HG03175 (cell line): ENCODE measurements around the gene DOCK8.

ENCODE experiments used
- ATAC-seq: cut with Tn5 transposase; IDR thresholded peaks from one replicate; pipeline ENCODE4 v1.9.1; 2021; ENCODE audit warnings: mild to moderate bottlenecking, moderate library complexity; ENCODE audit not compliant: unreplicated experiment

DOCK8 gene

DNA sequence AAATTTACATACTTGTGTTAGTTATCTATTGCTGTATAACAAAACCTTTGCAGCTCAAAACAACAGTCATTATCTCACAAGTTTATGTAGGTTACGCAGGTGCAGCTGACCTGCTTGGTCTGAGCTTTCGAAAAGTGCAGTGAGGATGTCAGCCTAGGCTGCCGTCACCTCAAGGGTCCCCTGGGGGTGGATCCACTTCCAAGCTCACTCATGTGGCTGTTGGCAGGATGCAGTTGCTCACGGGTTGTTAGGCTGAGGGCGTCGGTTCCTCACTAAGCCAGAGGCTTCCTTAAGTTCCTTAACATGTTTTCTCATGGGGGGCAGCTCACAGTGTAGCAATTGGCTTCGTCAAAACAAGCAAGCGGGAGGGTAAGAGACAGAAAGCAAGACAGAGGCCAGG lies 139.8 kb downstream of the DOCK8 start:
- ATAC-seq = no peak

DNA sequence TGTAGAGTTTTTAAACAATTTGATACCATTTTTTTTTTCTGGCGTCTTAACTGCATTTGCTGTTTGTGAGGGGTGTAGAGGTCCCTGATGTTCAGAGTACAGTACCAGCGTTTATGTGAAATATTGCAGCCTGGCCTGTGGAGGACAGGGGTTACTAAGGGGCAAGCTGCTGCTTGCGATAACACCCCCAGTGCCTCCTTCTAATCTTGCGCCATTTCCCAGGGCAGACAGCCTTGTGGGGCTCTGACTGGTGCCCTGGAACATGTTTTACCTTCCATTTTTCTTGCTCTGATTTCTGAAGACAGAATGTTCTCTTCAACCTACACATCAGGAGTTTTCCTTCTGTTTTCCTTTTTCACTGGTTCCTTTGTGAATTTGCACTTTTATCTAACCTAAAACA lies 142.9 kb downstream of the DOCK8 start:
- no peak for ATAC-seq

DNA sequence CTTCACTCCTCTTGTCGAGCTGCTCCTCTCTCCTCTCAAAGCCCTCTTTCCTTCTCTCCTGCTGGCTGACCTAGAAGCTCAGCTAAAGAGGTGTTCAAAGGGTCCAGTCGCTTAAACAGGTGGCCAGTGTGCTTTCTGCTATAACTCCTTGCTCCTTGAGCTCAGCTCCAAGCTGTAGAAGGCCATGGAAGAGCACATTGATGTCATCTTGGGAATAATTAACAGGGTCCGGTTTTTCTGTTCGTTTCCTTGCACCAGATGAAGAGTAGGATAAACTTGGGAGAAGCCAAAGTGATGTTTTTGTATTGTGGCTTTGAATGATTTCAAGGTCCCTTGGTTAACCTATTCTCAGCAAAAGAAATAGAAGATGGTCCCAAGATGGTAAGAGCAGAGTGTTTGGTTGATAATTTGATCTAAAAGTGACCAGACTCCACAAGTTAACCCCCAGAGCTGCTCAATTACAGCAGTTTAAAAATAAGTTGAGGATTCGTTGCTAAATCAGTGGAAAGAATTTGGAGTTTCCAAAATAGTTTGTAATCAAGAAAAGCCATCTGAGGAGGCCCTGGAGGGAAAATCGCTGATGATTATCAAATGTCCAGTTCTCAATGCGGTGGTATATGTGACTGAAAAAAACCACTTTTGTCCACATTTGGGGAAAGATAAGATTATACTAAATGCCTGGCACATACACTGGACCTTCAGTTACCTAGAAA lies 148.1 kb downstream of the DOCK8 start:
- ATAC-seq = no peak

DNA sequence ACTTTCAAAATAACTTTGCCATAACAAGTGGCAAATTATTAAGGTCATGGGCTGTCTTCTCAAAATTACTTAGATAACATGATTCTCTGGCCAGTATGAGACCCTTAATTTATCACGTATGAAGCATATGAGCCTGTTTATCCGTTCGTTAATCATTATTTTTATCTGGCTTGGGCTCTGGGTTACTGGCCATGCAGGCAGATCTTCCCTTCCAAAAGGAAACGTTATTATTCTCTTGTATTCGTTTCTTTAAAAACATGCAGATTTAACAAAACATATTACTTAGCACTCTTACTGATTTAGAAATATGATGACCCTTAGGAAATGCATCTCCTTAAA lies 148.6 kb downstream of the DOCK8 start:
- no peak for ATAC-seq

DNA sequence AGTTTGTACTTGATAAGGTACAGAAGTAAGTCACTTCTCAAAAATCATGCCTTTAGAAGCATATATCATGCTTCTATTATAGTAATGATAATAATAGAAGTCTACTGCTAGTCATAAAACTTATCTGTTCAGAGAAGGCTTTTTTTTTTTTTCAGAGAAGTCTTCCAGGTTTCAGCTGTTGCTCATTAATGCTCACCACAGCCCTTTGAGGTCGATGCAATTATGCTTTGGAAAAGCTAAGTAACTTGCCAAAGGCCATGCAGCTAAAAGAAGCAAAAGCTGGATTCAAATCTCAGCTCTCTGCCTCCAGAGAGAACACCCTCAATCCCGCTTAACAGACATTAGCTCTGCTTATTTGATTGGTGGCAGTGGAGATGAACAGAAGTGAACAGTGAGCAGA lies 150.8 kb downstream of the DOCK8 start:
- no peak for ATAC-seq

DNA sequence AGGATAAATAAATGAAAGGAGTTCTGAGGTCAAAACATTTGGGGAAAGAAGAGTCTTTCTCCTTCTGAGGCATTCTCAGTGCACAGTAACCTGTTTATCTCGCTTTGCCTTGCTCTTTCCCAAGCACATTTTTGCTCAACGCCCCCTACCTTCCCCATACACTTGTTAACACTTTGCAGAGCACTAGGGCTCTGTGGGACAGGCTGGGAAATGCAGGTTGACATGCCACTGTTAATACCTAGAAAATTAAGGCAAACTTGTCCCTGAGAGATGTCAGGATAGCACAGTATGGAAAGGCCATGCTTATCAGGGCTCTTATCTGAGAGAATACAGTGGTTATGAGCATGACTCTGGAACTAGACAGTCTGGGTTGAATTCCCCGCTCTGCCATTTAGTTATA lies 152.0 kb downstream of the DOCK8 start:
- no peak for ATAC-seq

DNA sequence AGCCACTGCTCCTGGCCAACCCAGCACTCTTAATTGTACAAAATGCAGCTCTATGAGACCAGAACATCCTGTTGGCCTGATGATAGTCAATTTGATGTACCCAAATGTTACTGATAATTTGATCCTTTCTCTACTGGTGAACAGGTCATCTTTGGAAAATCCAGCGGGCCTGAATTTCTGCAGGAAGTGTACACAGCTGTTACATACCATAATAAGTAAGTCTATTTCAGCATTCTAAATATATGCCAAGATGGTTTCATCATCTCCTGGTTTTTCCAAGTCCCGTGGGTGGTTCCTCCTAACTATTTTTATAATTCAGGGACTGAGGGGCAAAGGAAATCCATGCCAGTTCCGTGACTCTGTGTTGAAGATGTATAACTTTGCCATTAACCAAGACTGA lies 155.4 kb downstream of the DOCK8 start:
- no peak for ATAC-seq

DNA sequence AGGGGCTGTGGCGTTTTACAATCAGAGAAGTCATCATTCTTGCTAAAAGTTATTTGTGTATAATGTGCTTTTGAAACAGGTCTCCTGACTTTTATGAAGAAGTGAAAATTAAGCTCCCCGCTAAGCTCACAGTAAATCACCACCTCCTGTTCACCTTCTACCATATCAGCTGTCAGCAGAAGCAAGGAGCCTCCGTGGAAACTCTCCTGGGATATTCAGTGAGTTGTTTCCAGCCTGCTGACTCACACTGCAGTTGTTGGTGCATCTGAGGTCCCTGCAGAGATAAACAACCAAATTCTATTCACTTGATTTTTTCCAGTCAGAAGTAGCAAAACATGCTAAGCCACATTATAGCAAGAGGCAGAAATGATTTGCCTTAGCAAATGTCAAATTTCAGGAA lies 156.7 kb downstream of the DOCK8 start:
- no peak for ATAC-seq

DNA sequence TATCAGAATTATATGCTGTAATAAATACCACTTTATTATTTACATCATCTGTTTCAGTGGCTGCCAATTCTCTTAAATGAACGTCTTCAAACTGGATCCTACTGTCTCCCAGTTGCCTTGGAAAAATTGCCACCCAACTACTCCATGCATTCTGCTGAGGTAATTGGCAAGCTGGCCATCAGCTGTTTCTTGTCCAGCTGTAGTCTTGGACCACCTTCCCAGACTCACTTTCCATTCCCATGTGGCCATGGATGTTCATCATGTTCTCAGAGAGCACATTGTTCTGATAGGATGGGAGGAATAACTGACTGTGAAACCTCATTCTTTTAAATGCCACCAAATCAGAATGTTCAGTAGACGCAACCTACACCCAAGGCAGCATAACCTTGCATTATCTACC lies 157.5 kb downstream of the DOCK8 start:
- ATAC-seq = no peak

DNA sequence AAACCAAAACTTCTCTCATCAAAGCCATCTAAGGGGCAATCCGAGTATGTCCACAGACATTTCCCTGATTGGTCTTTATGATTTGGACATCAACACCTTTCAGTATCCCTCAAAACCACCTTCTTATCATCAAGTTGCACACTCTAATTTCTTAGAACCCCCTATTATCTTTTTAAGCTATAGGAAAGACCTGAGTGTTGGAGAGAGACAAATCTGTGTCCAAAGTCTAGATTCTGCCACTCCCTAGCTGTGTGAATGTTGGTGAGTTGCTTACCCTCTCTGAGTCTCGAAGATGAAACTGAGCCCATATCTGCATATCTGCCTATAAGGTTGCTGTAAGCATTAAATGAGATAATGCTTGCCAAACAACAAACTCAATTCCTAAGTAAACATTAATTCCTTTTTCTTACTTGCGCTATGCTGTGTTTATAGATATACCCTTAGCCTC lies 159.1 kb downstream of the DOCK8 start:
- no peak for ATAC-seq

DNA sequence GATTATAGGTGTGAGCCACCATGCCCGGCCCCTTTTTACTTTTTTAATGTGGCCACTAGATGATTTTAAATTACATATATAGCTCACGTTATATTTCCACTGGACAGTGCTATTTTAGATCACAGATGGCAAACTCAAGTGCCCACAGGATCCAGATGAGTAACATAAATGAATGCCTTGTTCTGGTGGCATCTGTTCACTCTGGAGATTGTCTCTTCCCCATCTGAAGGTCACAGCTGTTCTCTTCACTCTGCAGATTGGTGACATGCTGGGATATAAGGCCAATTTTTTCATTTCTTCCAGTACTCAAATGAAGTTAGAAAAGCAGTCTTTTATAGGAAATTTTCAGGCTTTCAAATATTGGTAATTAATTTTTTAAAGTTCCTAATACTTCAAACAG lies 160.1 kb downstream of the DOCK8 start:
- no peak for ATAC-seq

DNA sequence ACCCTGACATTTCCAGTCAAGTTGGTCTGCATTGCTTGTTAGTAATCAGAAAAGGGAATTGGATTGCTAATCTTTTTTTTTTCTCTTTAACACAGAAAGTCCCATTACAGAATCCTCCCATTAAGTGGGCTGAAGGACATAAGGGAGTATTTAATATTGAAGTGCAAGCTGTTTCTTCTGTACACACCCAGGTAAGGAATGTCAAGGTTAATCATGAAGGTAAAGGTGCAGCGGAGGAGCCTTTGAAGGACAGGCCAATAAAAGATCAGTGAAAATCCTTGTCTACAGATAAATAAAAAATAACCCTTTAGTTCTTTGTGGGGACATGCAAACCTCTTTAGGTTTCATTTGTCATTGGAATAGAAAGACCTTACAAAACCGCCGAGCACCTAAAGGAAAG lies 161.4 kb downstream of the DOCK8 start:
- ATAC-seq = no peak

DNA sequence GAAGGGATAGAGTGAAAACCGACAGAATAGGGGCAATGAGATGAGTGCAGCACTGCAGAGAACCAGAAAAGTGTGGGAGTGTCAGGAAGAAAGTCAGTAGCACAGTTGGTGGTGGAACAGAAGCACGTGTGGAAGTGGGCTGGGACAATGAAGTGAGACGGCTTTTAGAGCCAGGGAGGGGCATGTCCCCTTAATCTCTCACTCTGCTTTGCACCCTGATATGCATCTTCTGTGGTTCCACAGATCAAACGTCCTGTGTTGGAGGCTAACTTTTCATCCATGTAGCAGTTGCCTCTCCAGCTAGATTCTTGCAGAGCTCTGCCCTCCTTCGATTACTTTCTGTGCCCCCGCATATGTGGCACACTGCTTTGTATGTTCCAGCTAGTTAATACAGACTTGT lies 163.6 kb downstream of the DOCK8 start:
- no peak for ATAC-seq

DNA sequence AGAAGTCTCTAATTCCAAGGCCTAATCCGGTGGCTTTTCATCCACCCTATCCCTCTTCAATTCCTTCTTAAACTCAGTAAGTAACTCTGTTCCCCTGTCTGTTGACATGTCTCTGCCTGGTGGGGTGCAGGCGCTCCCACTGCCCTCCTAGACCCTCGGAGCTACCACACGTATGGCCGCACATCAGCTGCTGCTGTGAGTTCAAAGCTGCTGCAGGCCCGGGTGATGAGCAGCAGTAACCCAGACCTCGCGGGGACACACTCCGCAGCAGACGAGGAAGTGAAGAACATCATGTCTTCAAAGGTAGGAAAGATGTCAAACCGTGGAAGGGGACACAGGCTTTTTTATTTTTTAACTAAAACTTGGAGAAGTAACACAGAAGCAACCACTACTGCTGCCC lies 167.7 kb downstream of the DOCK8 start:
- ATAC-seq = no peak

DNA sequence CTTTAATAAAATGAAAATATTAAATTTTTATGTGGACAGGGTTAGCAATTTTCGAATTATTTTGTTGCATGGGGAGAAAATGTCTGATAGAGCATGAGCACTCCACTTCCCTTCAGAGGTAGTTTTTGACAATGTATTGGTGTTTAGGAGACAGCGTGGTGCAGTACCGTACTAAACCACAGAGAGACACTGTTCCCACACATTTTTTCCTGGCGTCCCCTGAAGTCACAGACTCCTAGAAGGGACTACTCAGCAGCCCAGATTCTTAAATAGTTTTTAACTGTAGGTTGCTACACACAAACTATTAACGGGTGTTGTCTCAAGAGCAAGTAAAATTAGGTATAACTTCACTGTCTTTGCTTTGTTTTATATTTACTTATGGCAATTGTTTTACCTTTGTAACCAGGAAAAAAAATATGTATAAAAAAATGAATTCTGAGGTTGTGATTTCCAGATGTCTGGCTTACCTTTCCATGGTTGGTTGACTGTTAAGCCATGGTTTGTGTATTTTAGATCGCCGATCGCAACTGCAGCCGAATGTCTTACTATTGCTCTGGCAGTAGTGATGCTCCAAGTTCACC lies 171.2 kb downstream of the DOCK8 start:
- no peak for ATAC-seq

DNA sequence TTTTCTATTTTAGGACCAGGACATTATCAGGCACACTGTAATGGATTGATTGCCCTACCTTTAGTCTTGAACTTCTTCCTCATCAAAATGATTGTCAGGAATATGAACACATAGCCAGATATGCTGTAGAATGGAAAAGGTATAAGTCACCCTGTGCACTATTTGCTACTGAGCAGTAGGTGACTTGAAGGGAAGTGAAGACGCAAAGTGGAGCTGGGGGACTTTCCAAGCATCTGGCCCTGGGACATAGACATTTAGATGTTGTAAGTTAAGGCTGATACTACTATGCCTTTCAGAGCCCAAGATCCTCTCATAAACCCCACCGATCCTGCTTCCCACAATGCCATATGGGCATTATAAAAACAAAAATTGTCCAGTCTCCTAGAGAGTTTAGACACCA lies 174.5 kb downstream of the DOCK8 start:
- ATAC-seq = no peak

DNA sequence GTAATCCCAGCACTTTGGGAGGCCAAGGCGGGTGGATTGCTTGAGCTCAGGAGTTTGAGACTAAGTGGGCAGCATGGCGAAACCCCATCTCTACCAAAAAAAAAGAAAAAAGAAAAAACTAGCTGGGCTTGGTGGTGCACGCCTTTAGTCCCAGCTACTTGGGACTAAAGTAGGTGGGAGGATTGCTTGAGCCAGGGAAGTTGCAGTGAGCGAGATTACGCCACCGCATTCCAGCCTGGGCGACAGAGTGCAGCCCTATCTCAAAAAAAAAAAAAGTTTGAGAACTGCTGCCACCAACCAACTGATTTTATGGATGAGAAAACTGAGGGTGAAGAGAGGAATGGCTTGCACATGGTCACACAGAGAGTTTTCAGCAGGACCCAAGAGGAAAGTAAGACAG lies 175.1 kb downstream of the DOCK8 start:
- ATAC-seq = no peak

DNA sequence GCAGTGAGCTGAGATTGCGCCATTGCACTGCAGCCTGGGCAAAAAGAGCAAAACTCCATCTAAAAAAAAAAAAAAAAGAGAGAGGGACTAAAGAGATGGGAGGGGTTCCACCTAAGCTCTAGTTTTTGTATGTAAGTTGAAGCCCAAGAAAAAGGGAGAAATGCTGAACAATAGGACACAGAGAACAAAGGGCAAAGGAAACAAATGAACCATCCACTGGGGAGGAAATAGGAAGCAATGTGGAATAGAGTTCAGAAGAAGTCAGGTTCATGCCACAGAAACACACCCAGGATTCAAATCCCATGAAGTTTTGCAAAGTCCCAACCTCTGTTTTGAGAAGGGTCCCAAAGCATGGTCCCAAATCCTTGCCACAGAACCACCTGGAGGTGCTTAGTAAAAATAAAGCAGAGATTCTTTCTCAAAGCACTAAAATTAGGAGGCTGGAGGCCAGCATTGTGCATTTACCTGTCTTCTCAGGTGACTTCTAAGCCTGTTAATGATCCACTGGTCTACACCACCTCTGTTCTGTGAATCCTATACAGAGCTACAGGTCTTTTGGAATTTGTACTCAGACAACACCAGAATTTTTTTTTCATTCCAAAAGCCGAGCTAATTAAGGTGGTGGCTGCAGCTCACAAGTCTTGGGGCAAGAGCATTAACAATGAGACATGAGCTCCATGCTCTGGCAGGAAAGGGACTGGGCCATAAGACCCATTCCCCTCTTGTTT lies 177.6 kb downstream of the DOCK8 start:
- no peak for ATAC-seq

DNA sequence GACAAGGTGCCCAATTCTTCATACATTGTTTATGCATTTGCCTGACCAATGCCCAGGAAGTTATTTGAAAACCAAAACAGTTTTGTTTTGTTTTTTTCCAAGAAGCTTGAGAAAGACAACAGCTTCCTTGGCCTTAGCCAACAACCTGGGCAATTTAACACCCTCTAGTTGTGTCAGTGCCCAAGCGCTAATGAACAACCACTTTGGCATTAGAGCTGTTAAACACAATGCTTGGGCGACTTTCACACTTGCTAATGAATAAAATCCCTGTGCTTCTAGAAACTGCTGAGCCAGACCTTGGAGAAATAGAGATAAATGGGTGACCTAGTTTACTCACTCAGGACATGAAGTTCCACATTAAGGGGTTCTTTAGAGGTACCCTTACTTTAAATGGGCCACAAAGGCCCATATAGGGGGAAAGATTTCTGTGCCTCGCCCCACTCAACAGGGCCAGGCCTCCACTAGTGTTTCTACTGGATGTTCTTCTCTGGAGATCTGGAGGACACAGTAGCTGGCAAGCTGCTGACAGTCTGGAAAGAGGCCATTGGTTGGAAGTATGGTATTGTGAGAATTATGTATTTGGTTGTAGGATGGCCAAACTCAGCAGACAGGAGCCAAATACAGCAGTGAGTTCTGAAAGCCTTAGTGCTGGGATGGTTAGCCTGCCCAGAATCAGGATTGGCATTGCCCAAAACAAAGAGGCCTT lies 179.8 kb downstream of the DOCK8 start:
- no peak for ATAC-seq

DNA sequence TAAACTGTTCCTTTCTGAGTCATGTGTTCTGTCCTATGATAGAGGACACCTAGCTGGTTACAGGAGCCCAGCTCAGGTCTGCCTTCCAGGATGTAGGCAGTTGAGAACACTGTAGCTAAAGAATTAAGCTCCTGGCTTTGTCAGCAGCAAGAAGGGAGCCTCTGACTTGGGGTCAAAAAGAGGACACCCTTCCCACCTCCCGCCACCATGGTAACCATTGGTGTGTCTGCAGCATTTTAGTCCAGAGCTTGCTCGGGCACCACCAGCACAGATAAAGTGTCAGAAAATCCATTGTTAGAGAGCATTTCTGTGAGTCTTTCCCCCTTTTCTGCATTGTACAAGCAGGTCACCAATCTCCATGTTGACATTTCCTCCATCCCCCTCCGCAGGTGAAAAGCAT lies 181.7 kb downstream of the DOCK8 start:
- no peak for ATAC-seq

DNA sequence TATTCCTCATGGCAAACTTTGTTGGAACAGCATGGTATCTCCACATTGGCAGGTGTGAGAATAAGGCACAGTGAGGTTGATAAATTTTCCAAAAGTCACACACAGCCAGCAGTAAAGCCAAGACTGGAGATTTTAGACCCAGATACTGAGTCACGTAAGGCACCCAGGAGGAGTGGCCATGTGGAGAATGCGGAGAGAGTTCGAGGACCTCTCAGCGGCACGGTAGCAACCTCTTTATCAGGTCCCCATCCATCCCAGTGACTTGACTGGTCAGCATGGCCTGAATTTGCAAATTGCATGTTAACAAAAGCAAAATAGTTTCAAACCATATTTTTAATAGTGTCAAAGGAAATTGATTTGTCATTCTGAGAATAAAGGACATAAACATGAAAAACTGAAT lies 183.4 kb downstream of the DOCK8 start:
- no peak for ATAC-seq

DNA sequence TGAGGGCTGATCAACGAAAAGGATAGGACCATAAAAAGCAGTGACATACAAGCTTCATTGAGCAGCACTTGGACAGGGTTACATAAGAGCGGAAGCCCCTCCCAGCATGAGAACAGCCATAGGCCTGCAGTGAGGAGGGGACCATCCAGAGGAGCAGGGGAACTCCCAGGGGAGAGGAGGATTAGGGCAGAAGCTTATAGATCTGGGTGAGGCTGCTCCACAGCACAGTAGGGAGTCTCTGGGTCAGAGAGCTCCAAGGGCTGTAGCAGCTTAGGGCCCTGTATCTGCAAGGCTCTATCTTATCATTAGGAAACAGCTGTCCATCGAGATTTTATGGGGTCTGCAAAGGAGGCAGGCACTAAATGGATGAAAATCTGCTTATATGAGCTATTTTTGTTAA lies 186.6 kb downstream of the DOCK8 start:
- ATAC-seq = no peak
